Naive thymus-derived CD4-positive, alpha-beta T cell (primary cell): ENCODE data around the gene ONECUT2. TPM values are rescaled to one million over a fixed set of nuclear protein-coding genes. Genes with fewer than 3 reads are reported as not detected.
A peak's percentile ranks its signal among the peaks of the same experiment; 100 is the strongest.

Experiments
- ATAC-seq: fragments of 150-1000 bp; cut with Tn5 transposase; 2 replicates; pipeline ENCODE4 v1.10.0; 2021; ENCODE audit warnings: mild to moderate bottlenecking, moderate library complexity
- CTCF ChIA-PET: fragments of 350-600 bp; sonication (Branson Sonifier 250); formaldehyde crosslinking; loops from one replicate; lab custom pipeline; 2021; ENCODE audit warnings: antibody characterized with exemption; lab: Charles Lee
- POLR2A ChIA-PET: fragments of 350-600 bp; sonication (Branson Sonifier 250); formaldehyde crosslinking; loops from one replicate; lab custom pipeline; 2021; ENCODE audit warnings: antibody characterized with exemption, inconsistent platforms; lab: Charles Lee
- DNase-seq, 9 donors: peaks; one replicate each; pipeline versions ENCODE4 v3.0.0 to v3.0.0-alpha.2; 2020 to 2022; ENCODE audit warnings: mixed read lengths in 1 of 9
- H3K27ac ChIP-seq: one replicate; pipeline ENCODE4 v1.7.0; 2013; ENCODE audit warnings: mild to moderate bottlenecking, low read depth, low read length, moderate library complexity
- H3K27me3 ChIP-seq, 2 donors: one replicate each; pipeline ENCODE4 v1.7.0; 2013; ENCODE audit warnings: low read length in 2 of 2, mild to moderate bottlenecking in 2 of 2, moderate library complexity in 2 of 2; ENCODE audit not compliant: control insufficient read depth in 2 of 2, insufficient read depth in 2 of 2
- H3K36me3 ChIP-seq, 3 experiments: 1 replicate in 2 of 3; 2 replicates in 1 of 3; pipeline ENCODE4 v1.7.0; 2013; ENCODE audit warnings: low read length in 3 of 3, mild to moderate bottlenecking in 3 of 3, moderate library complexity in 1 of 3; ENCODE audit not compliant: insufficient read depth in 3 of 3, control insufficient read depth in 2 of 3
- H3K4me1 ChIP-seq, 2 donors: one replicate each; pipeline ENCODE4 v1.7.0; 2013; ENCODE audit warnings: low read length in 2 of 2, mild to moderate bottlenecking in 2 of 2, moderate library complexity in 1 of 2; ENCODE audit not compliant: control insufficient read depth in 2 of 2, insufficient read depth in 2 of 2
- H3K4me3 ChIP-seq: 2 replicates; pipeline ENCODE4 v1.7.0; 2013; ENCODE audit warnings: mild to moderate bottlenecking, low read length
- H3K9me3 ChIP-seq, 3 experiments: 1 replicate in 2 of 3; 2 replicates in 1 of 3; pipeline ENCODE4 v1.7.0; 2013; ENCODE audit warnings: low read length in 3 of 3; ENCODE audit not compliant: control insufficient read depth in 2 of 3
- H3K27ac Mint-ChIP-seq, 9 donors: one replicate each; pipeline ENCODE4 v1.8.0; 2020 to 2022; ENCODE audit warnings: mixed read lengths in 9 of 9, mild to moderate bottlenecking in 8 of 9, moderate library complexity in 5 of 9, inconsistent platforms in 2 of 9
- H3K27me3 Mint-ChIP-seq, 5 donors: one replicate each; pipeline ENCODE4 v1.8.0; 2021 to 2022; ENCODE audit warnings: mixed read lengths in 5 of 5, mild to moderate bottlenecking in 1 of 5
- H3K36me3 Mint-ChIP-seq, 5 donors: one replicate each; pipeline ENCODE4 v1.8.0; 2020 to 2022; ENCODE audit warnings: mixed read lengths in 5 of 5, mild to moderate bottlenecking in 3 of 5, inconsistent platforms in 1 of 5
- H3K4me1 Mint-ChIP-seq, 7 donors: one replicate each; pipeline ENCODE4 v1.8.0; 2020 to 2022; ENCODE audit warnings: mixed read lengths in 7 of 7, mild to moderate bottlenecking in 3 of 7, inconsistent platforms in 1 of 7
- H3K4me3 Mint-ChIP-seq, 10 donors: one replicate each; pipeline ENCODE4 v1.8.0; 2020 to 2022; ENCODE audit warnings: mild to moderate bottlenecking in 10 of 10, mixed read lengths in 10 of 10, moderate library complexity in 6 of 10, inconsistent platforms in 2 of 10
- H3K9me3 Mint-ChIP-seq, 11 donors: one replicate each; pipeline ENCODE4 v1.8.0; 2020 to 2022; ENCODE audit warnings: mixed read lengths in 11 of 11, mild to moderate bottlenecking in 4 of 11, inconsistent platforms in 1 of 11, moderate library complexity in 1 of 11
- intact Hi-C, 2 donors: fragments of 100-400 bp; cut with micrococcal nuclease; formaldehyde crosslinking; loops; one replicate each; pipeline ENCODE4 v1.15.1; 2023
- polyA plus RNA-seq, 2 donors: library from polyadenylated mRNA; unstranded; fragments of 300-500 nt; fragmentation: Illumina TruSeq; gene quantifications; one replicate each; pipeline ENCODE4 v1.2.3, GENCODE V29; 2021
- total RNA-seq, 6 experiments: library from RNA in 5 of 6; stranded (reverse) in 5 of 6; gene quantifications; 1 replicate in 5 of 6; 2 replicates in 1 of 6; pipeline ENCODE4 v1.2.3 and lab custom pipeline; 2021 to 2026

The ONECUT2 gene
- total and polyA plus RNA-seq, 7 experiments from 2014 or later, result not detected

DNA sequence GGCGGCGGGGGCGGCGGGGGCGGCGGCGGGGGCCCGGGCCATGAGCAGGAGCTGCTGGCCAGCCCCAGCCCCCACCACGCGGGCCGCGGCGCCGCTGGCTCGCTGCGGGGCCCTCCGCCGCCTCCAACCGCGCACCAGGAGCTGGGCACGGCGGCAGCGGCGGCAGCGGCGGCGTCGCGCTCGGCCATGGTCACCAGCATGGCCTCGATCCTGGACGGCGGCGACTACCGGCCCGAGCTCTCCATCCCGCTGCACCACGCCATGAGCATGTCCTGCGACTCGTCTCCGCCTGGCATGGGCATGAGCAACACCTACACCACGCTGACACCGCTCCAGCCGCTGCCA lies 644 bp downstream of the ONECUT2 start:
- Mint-ChIP-seq H3K4me1 (peaks cover 19 to 66% (median 44%) of the 10 kb centered on the region in 7 donors), H3K36me3 (peaks cover 0 to 5% (median 3%) of the 10 kb centered on the region in 5 donors), H3K9me3 (peaks cover 0 to 34% (median 10%) of the 10 kb centered on the region in 11 donors), H3K27ac (peak overlapping the region in 2 of 9 donors; percentile 59 to 77), H3K4me3 (peak overlapping the region in 9 of 10 donors; percentile 64 to 84 (median 73)), H3K27me3 (peaks cover 76 to 89% (median 81%) of the 10 kb centered on the region in 5 donors)
- POLR2A ChIA-PET, result no interaction called here
- intact Hi-C loops, result loop anchor here in 1 of 2 donors (10.0 kb wide), 1 partner anchor 369 kb away; the partner anchor contains the start of gene ATP8B1
- no peak overlapping the region for H3K4me3 ChIP-seq
- CTCF ChIA-PET, result no interaction called here
- no peak for DNase-seq
- no peak overlapping the region for H3K27ac ChIP-seq
- H3K36me3 ChIP-seq, result no peaks in the 10 kb centered on the region
- peaks cover 8 to 39% of the 10 kb centered on the region in 2 donors for H3K27me3 ChIP-seq
- H3K4me1 ChIP-seq, result peaks cover 0 to 10% of the 10 kb centered on the region in 2 donors
- H3K9me3 ChIP-seq, result peaks cover 0 to 9% (median 0%) of the 10 kb centered on the region in 3 experiments
- no peak for ATAC-seq

DNA sequence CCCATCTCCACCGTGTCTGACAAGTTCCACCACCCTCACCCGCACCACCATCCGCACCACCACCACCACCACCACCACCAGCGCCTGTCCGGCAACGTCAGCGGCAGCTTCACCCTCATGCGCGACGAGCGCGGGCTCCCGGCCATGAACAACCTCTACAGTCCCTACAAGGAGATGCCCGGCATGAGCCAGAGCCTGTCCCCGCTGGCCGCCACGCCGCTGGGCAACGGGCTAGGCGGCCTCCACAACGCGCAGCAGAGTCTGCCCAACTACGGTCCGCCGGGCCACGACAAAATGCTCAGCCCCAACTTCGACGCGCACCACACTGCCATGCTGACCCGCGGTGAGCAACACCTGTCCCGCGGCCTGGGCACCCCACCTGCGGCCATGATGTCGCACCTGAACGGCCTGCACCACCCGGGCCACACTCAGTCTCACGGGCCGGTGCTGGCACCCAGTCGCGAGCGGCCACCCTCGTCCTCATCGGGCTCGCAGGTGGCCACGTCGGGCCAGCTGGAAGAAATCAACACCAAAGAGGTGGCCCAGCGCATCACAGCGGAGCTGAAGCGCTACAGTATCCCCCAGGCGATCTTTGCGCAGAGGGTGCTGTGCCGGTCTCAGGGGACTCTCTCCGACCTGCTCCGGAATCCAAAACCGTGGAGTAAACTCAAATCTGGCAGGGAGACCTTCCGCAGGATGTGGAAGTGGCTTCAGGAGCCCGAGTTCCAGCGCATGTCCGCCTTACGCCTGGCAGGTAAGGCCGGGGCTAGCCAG lies 1.2 kb downstream of the ONECUT2 start:
- Histone ChIP-seq H3K36me3 (no peaks in the 10 kb centered on the region), H3K4me3 (no peak overlapping the region), H3K27me3 (peaks cover 8 to 35% of the 10 kb centered on the region in 2 donors), H3K27ac (no peak overlapping the region), H3K4me1 (peaks cover 0 to 10% of the 10 kb centered on the region in 2 donors), H3K9me3 (peaks cover 0 to 5% (median 0%) of the 10 kb centered on the region in 3 experiments)
- ChIA-PET POLR2A (no interaction called here), CTCF (no interaction called here)
- Mint-ChIP-seq H3K27ac (peak overlapping the region in 2 of 9 donors; percentile 59 to 77), H3K4me3 (peak overlapping the region; percentile 64 to 84 (median 73)), H3K9me3 (peaks cover 0 to 28% (median 10%) of the 10 kb centered on the region in 11 donors), H3K4me1 (peaks cover 20 to 68% (median 47%) of the 10 kb centered on the region in 7 donors), H3K36me3 (peaks cover 0 to 5% (median 3%) of the 10 kb centered on the region in 5 donors), H3K27me3 (peaks cover 75 to 89% (median 81%) of the 10 kb centered on the region in 5 donors)
- no peak for ATAC-seq
- intact Hi-C loops, result loop anchor here in 1 of 2 donors (10.0 kb wide), 1 partner anchor 368 kb away; the partner anchor contains the start of gene ATP8B1
- DNase-seq, result peak in 1 of 9 donors; percentile 23

DNA sequence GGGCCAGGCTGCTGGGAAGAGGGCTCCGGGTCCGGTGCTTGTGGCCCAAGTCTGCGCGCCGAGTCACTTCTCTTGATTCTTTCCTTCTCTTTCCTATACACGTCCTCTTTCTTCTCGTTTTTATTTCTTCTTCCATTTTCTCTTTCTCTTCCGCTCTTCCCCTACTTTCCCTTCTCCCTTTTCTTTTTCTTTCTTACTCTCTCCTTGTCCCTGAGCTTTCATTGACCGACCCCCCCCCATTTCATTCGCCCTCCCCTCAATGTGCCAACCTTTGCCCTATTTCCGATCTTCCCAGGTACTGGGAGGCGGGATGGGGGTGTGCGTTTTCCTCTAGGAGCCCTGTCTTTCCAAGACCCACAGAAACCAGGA lies 1.8 kb downstream of the ONECUT2 start:
- no peak for DNase-seq
- Mint-ChIP-seq H3K36me3 (peaks cover 0 to 5% (median 3%) of the 10 kb centered on the region in 5 donors), H3K27ac (peak overlapping the region in 1 of 9 donors; percentile 74), H3K4me3 (peak overlapping the region; percentile 46 to 84 (median 73)), H3K9me3 (peaks cover 0 to 22% (median 8%) of the 10 kb centered on the region in 11 donors), H3K27me3 (peaks cover 74 to 88% (median 80%) of the 10 kb centered on the region in 5 donors), H3K4me1 (peaks cover 23 to 71% (median 50%) of the 10 kb centered on the region in 7 donors)
- H3K4me3 ChIP-seq, result no peak overlapping the region
- intact Hi-C loops, result loop anchor here in 1 of 2 donors (10.0 kb wide), 1 partner anchor 368 kb away; the partner anchor contains the start of gene ATP8B1
- H3K9me3 ChIP-seq, result no peaks in the 10 kb centered on the region
- H3K27ac ChIP-seq, result no peak overlapping the region
- peaks cover 8 to 29% of the 10 kb centered on the region in 2 donors for H3K27me3 ChIP-seq
- H3K4me1 ChIP-seq, result peaks cover 0 to 10% of the 10 kb centered on the region in 2 donors
- ChIA-PET POLR2A (no interaction called here), CTCF (no interaction called here)
- no peaks in the 10 kb centered on the region for H3K36me3 ChIP-seq
- ATAC-seq, result no peak

DNA sequence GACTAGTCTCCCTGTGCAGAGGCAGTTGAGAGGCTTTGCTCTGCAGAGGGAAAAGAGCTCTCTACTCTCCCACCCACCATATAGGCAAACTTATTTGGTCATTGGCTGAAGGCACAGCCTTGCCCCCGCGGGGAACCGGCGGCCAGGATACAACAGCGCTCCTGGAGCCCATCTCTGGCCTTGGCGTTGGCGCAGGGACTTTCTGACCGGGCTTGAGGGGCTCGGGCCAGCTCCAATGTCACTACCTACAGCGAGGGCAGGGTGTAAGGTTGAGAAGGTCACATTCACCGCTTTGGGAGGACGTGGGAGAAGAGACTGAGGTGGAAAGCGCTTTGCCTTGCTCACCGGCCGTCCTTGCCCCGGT lies 2.2 kb downstream of the ONECUT2 start:
- H3K9me3 Mint-ChIP-seq, result peaks cover 0 to 18% (median 5%) of the 10 kb centered on the region in 11 donors
- Histone ChIP-seq H3K4me3 (no peak overlapping the region), H3K27ac (no peak overlapping the region), H3K36me3 (no peaks in the 10 kb centered on the region), H3K27me3 (peaks cover 8 to 25% of the 10 kb centered on the region in 2 donors), H3K9me3 (no peaks in the 10 kb centered on the region), H3K4me1 (peaks cover 0 to 10% of the 10 kb centered on the region in 2 donors)
- intact Hi-C loops, result loop anchor here in 1 of 2 donors (10.0 kb wide), 1 partner anchor 367 kb away; the partner anchor contains the start of gene ATP8B1
- ATAC-seq, result no peak
- peaks cover 23 to 71% (median 50%) of the 10 kb centered on the region in 7 donors for H3K4me1 Mint-ChIP-seq
- DNase-seq, result no peak
- H3K27ac Mint-ChIP-seq, result peak overlapping the region in 1 of 9 donors; percentile 74
- peak overlapping the region; percentile 46 to 84 (median 73) for H3K4me3 Mint-ChIP-seq
- H3K27me3 Mint-ChIP-seq, result peaks cover 74 to 88% (median 78%) of the 10 kb centered on the region in 5 donors
- ChIA-PET POLR2A (no interaction called here), CTCF (no interaction called here)
- peaks cover 0 to 5% (median 0%) of the 10 kb centered on the region in 5 donors for H3K36me3 Mint-ChIP-seq

DNA sequence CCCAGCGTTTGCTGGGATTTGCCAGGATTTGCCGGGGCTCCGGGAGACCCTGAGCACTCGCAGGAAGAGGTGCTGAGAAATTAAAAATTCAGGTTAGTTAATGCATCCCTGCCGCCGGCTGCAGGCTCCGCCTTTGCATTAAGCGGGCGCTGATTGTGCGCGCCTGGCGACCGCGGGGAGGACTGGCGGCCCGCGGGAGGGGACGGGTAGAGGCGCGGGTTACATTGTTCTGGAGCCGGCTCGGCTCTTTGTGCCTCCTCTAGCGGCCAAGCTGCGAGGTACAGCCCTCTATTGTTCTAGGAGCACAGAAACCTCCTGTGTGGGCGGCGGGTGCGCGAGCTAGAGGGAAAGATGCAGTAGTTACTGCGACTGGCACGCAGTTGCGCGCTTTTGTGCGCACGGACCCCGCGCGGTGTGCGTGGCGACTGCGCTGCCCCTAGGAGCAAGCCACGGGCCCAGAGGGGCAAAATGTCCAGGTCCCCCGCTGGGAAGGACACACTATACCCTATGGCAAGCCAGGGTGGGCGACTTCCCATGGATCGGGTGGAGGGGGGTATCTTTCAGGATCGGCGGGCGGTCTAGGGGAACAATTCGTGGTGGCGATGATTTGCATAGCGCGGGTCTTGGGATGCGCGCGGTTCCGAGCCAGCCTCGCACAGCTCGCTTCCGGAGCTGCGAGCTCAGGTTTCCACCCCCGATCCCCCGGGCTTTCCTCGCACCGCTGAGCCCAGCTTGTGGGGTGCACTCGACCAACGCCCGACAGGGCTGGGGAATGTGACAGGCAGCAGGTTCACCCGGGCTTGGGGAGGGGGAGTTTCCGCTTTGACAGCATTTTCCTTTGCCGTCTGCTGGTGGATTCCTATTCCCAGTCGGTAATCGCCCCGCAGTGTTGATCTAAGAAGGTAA lies 2.8 kb downstream of the ONECUT2 start:
- peaks cover 0 to 10% of the 10 kb centered on the region in 2 donors for H3K4me1 ChIP-seq
- H3K27ac ChIP-seq, result no peak overlapping the region
- Mint-ChIP-seq H3K4me1 (peaks cover 23 to 71% (median 50%) of the 10 kb centered on the region in 7 donors), H3K36me3 (peaks cover 0 to 5% (median 0%) of the 10 kb centered on the region in 5 donors), H3K9me3 (peaks cover 0 to 17% (median 5%) of the 10 kb centered on the region in 11 donors), H3K27ac (peak overlapping the region in 1 of 9 donors; percentile 74), H3K4me3 (peak overlapping the region; percentile 46 to 84 (median 72)), H3K27me3 (peaks cover 74 to 88% (median 78%) of the 10 kb centered on the region in 5 donors)
- peaks cover 7 to 29% of the 10 kb centered on the region in 2 donors for H3K27me3 ChIP-seq
- ChIA-PET CTCF (no interaction called here), POLR2A (no interaction called here)
- no peaks in the 10 kb centered on the region for H3K36me3 ChIP-seq
- intact Hi-C loops, result loop anchor here in 1 of 2 donors (10.0 kb wide), 1 partner anchor 367 kb away; the partner anchor contains the start of gene ATP8B1
- no peak overlapping the region for H3K4me3 ChIP-seq
- DNase-seq (peak in 1 of 9 donors; percentile 41), ATAC-seq (peak; percentile 34)
- H3K9me3 ChIP-seq, result no peaks in the 10 kb centered on the region
